Lung (tissue), 12 donors: ENCODE results near the gene ID3. TPM values are rescaled to one million over a fixed set of nuclear protein-coding genes. Genes with fewer than 3 reads are reported as not detected.

ENCODE experiments used
- ATAC-seq: fragments of 200-7000 bp; cut with Tn5 transposase; one replicate; pipeline ENCODE4 v1.9.1; 2020; ENCODE audit warnings: moderate number of reproducible peaks; ENCODE audit not compliant: insufficient read depth, low FRiP score
- DNase-seq, 3 donors: peaks; one replicate each; pipeline ENCODE4 v3.0.0-alpha.2; 2013 to 2017
- H3K27ac ChIP-seq, 2 donors: one replicate each; pipeline ENCODE4 v1.5.1; 2013; ENCODE audit warnings: mild to moderate bottlenecking in 2 of 2, moderate library complexity in 2 of 2, control low read depth in 1 of 2, inconsistent platforms in 1 of 2, low read depth in 1 of 2, low read length in 1 of 2
- H3K27me3 ChIP-seq, 3 donors: one replicate each; pipeline ENCODE4 v1.5.1; 2013; ENCODE audit warnings: low read length in 2 of 3; ENCODE audit not compliant: control insufficient read depth in 3 of 3, insufficient read depth in 3 of 3
- H3K36me3 ChIP-seq, 4 donors: one replicate each; pipeline ENCODE4 v1.5.1; 2013; ENCODE audit warnings: low read length in 4 of 4, mild to moderate bottlenecking in 1 of 4, moderate library complexity in 1 of 4; ENCODE audit not compliant: control insufficient read depth in 4 of 4, insufficient read depth in 4 of 4
- H3K4me1 ChIP-seq, 5 donors: one replicate each; pipeline ENCODE4 v1.5.1; 2013; ENCODE audit warnings: low read length in 5 of 5, mild to moderate bottlenecking in 2 of 5, moderate library complexity in 1 of 5; ENCODE audit not compliant: control insufficient read depth in 5 of 5, insufficient read depth in 5 of 5
- H3K4me3 ChIP-seq: one replicate; pipeline ENCODE4 v1.5.1; 2013; ENCODE audit warnings: mild to moderate bottlenecking, control low read depth, moderate library complexity
- H3K9ac ChIP-seq, 2 donors: one replicate each; pipeline ENCODE4 v1.5.1; 2013; ENCODE audit warnings: low read length in 2 of 2, control low read depth in 1 of 2; ENCODE audit not compliant: insufficient read depth in 1 of 2
- H3K9me3 ChIP-seq, 4 donors: one replicate each; pipeline ENCODE4 v1.5.1; 2013; ENCODE audit warnings: low read length in 3 of 4, mild to moderate bottlenecking in 1 of 4, moderate library complexity in 1 of 4; ENCODE audit not compliant: control insufficient read depth in 4 of 4, insufficient read depth in 3 of 4
- WGBS, 2 donors: extraction: QIAGEN DNeasy Blood & Tissue Kit; methylation state at CpG; one replicate each; pipeline ENCODE4 v1.1.7; 2013; 5-methylcytosine and 5-hydroxymethylcytosine counted together
- polyA plus RNA-seq, 2 donors: library from polyadenylated mRNA; stranded (reverse); fragments of 200-250 nt; gene quantifications; one replicate each; pipeline ENCODE4 v1.2.1, GENCODE V29; 2013
- total RNA-seq, 2 donors: library from RNA; depleted of rRNA in 1 of 2; stranded (reverse); fragments of >200 nt in 1 of 2; gene quantifications; one replicate each; pipeline ENCODE4 v1.2.1, GENCODE V29; 2014 to 2021
- TF ChIP-seq, protein P1 (sequence below): IDR thresholded peaks from 2 replicates; pipeline ENCODE4 v1.5.1; 2012; ENCODE audit warnings: mild to moderate bottlenecking; ENCODE audit errors: control extremely low read depth, extremely low read depth
- donor health status: control.
- donor health status: control.
- donor health status: Bipolar disorder and iron deficiency.
- donor health status: healthy.
- donor health status: DM: yes; HTN: yes; CAD: no.

Gene ID3
- total and polyA plus RNA-seq, 4 donors = 119 to 275 (median 163) TPM

DNA sequence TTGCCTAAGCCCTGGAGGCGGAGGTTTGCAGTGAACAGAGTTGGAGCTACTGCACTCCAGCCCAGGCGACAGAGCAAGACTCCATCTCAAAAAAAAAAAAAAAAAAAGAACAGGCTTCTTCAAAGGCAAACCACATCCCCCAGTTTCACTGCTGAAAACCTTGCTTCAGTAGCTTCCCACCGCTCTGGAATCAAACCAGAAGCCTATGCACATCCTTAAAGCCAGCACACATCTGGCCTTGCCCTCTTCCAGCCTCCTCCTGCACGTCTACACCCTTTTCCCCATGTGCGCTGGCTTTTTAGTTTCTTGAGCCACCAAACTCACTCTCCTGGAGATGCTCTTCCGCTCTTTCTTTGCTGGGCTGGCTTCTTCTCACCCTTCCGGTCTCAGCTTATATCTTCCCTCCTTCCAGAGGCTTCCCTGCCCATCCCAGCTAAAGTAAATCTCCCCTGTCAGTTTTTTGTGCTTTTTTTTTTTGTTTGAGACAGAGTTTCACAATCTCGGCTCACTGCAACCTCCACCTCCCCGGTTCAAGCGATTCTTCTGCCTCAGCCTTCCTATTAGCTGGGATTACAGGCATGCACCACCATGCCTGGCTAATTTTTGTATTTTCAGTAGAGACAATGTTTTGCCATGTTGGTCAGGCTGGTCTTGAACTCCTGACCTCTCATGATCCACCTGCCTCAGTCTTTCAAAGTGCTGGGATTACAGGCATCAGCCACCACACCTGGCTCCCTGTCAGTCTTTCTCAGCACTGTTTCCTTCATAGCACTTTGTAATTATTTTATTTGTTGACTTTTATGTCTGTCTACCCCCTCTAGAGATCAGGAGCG, 42.0 kb upstream of the ID3 start:
- 78 to 87% methylated on average over 11 of the region's 11 CpGs for WGBS, 2 donors
- H3K27me3 ChIP-seq = no peaks in the 10 kb centered on the region
- TF ChIP-seq, protein P1, sequence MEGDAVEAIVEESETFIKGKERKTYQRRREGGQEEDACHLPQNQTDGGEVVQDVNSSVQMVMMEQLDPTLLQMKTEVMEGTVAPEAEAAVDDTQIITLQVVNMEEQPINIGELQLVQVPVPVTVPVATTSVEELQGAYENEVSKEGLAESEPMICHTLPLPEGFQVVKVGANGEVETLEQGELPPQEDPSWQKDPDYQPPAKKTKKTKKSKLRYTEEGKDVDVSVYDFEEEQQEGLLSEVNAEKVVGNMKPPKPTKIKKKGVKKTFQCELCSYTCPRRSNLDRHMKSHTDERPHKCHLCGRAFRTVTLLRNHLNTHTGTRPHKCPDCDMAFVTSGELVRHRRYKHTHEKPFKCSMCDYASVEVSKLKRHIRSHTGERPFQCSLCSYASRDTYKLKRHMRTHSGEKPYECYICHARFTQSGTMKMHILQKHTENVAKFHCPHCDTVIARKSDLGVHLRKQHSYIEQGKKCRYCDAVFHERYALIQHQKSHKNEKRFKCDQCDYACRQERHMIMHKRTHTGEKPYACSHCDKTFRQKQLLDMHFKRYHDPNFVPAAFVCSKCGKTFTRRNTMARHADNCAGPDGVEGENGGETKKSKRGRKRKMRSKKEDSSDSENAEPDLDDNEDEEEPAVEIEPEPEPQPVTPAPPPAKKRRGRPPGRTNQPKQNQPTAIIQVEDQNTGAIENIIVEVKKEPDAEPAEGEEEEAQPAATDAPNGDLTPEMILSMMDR = no peak
- H3K4me1 ChIP-seq = peaks cover 0 to 4% (median 0%) of the 10 kb centered on the region in 5 donors
- no peaks in the 10 kb centered on the region for H3K36me3 ChIP-seq
- H3K27ac ChIP-seq = no peak overlapping the region
- ATAC-seq = no peak
- no peaks in the 10 kb centered on the region for H3K9me3 ChIP-seq
- H3K4me3 ChIP-seq = no peak overlapping the region
- no peak for DNase-seq
- no peak overlapping the region for H3K9ac ChIP-seq

DNA sequence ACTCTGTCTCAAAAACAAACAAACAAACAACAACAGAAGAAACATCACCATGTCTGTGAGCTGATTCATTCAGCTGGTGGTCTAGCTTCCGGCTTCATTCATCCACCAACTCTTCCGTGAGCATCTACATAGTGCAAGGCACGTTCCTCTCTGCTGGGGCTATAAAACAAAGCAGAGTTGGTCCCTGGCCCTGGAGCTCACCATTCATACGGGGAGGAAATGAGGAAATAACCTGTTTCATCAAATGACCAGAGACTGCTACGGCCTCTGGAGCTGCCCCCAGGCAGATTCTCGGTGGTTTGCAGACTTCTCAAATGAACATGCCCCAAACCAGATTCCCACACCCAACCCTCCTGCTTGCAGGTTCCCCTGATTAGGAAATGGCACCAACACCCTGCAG, 41.0 kb upstream of the ID3 start:
- Histone ChIP-seq H3K27ac (no peak overlapping the region), H3K27me3 (no peaks in the 10 kb centered on the region), H3K9me3 (no peaks in the 10 kb centered on the region), H3K4me1 (peaks cover 0 to 4% (median 0%) of the 10 kb centered on the region in 5 donors), H3K9ac (no peak overlapping the region), H3K36me3 (no peaks in the 10 kb centered on the region), H3K4me3 (no peak overlapping the region)
- DNase-seq = no peak
- WGBS, 2 donors = 50 to 71% methylated on average over 6 of the region's 6 CpGs
- no peak for ATAC-seq
- TF ChIP-seq, protein P1 = no peak

DNA sequence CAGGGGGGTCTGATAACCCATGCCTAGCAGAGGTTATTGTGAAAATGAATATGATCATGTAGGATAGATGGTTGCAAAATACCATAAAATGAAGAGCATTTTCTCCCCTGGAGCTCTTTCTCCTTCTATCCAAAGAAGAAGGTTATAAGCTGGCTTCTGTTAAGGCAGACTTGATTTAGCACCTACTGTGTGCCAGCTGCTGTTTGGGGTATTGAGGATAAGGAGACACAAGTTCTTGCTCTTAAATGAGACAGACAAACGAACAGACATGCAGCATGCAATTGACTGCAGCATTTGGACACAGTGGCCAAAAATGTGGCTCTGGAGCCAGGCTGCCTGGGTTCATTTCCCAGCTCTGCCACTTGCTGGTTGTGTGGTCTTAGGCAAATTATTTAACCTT, 39.8 kb upstream of the ID3 start:
- DNase-seq (no peak), ATAC-seq (no peak)
- no peaks in the 10 kb centered on the region for H3K9me3 ChIP-seq
- no peak overlapping the region for H3K9ac ChIP-seq
- no peaks in the 10 kb centered on the region for H3K36me3 ChIP-seq
- H3K4me3 ChIP-seq = no peak overlapping the region
- peaks cover 0 to 4% (median 0%) of the 10 kb centered on the region in 5 donors for H3K4me1 ChIP-seq
- no peaks in the 10 kb centered on the region for H3K27me3 ChIP-seq
- TF ChIP-seq, protein P1 = no peak
- H3K27ac ChIP-seq = no peak overlapping the region
- WGBS, 2 donors = 85 to 93% methylated on average over 1 of the region's 1 CpG
